K562 (cell line): Measurements from ENCODE around the gene BHLHE40. TPM values are rescaled to one million over a fixed set of nuclear protein-coding genes. Genes with fewer than 3 reads are reported as not detected.

Experiments
- ARID1B ChIP-seq: fragments of 450-650 bp; IDR thresholded peaks from 2 replicates; pipeline ENCODE4 v1.6.1; 2016; ENCODE audit warnings: antibody characterized with exemption, mild to moderate bottlenecking, inconsistent platforms
- CHD1 ChIP-seq: fragments of 200-600 bp; sonication (generic); IDR thresholded peaks from one replicate; pipeline ENCODE4 v1.6.1; 2012; ENCODE audit warnings: mild to moderate bottlenecking, moderate library complexity, low read length, inconsistent platforms
- CHD2 ChIP-seq: IDR thresholded peaks from 2 replicates; pipeline ENCODE4 v1.6.1; 2011; ENCODE audit warnings: low read depth, low read length
- DMBX1 ChIP-seq: fragments of 250-450 bp; sonication (Bioruptor Pico); IDR thresholded peaks from 2 replicates; pipeline ENCODE4 v1.8.0; 2022; ENCODE audit warnings: inconsistent platforms, mild to moderate bottlenecking, moderate library complexity, borderline replicate concordance
- ESRRA ChIP-seq: fragments of 450-650 bp; IDR thresholded peaks from 2 replicates; pipeline ENCODE4 v1.6.1; 2014; ENCODE audit warnings: low read depth, mild to moderate bottlenecking, moderate library complexity, borderline replicate concordance
- ID3 ChIP-seq, 2 experiments: fragments of 250-450 bp in 1 of 2; fragments of 450-650 bp in 1 of 2; sonication (Bioruptor Pico) in 1 of 2; IDR thresholded peaks; 2 replicates each; pipeline versions ENCODE4 v1.6.1 to v1.8.0; 2016 to 2021; ENCODE audit warnings: mild to moderate bottlenecking in 2 of 2, moderate library complexity in 2 of 2, missing compliant biosample characterization in 1 of 2, missing genetic modification characterization in 1 of 2
- MAZ ChIP-seq, 2 experiments: fragments of 450-650 bp in 1 of 2; sonication (generic) in 1 of 2; formaldehyde crosslinking; IDR thresholded peaks in 1 of 2; conservative IDR thresholded peaks in 1 of 2; 2 replicates each; pipeline versions ENCODE4 v1.4.0 to v1.5.0; 2020; ENCODE audit warnings: mild to moderate bottlenecking in 1 of 2, missing genetic modification reagents in 1 of 2
- MTA3 ChIP-seq: fragments of 450-650 bp; formaldehyde crosslinking; IDR thresholded peaks from 2 replicates; pipeline ENCODE4 v1.6.1; 2017; ENCODE audit warnings: mild to moderate bottlenecking, borderline replicate concordance
- OTX1 ChIP-seq: fragments of 450-650 bp; formaldehyde crosslinking; IDR thresholded peaks from 2 replicates; pipeline ENCODE4 v1.4.0; 2022; ENCODE audit warnings: mild to moderate bottlenecking
- POLR2AphosphoS2 ChIP-seq: IDR thresholded peaks from 2 replicates; pipeline ENCODE4 v1.6.1; 2012; ENCODE audit warnings: low read length, improper control_type of control experiment
- RBBP5 ChIP-seq: fragments of 200-600 bp; sonication (generic); IDR thresholded peaks from 2 replicates; pipeline ENCODE4 v1.6.1; 2012; ENCODE audit warnings: borderline replicate concordance, mild to moderate bottlenecking, low read length, control low read depth, inconsistent platforms; ENCODE audit not compliant: insufficient read depth, poor library complexity, severe bottlenecking
- RCOR1 ChIP-seq, 2 experiments: IDR thresholded peaks; 2 replicates each; pipeline ENCODE4 v1.6.1; 2012; ENCODE audit warnings: low read depth in 2 of 2, low read length in 2 of 2, borderline replicate concordance in 1 of 2, improper control_type of control experiment in 1 of 2
- SMAD1 ChIP-seq: fragments of 150-350 bp; IDR thresholded peaks from 2 replicates; pipeline ENCODE4 v1.6.1; 2014; ENCODE audit warnings: low read length, low read depth; ENCODE audit not compliant: partially characterized antibody
- SUPT5H ChIP-seq: fragments of 450-650 bp; IDR thresholded peaks from 2 replicates; pipeline ENCODE4 v1.6.1; 2016
- ZNF609 ChIP-seq: sonication (generic); formaldehyde crosslinking; IDR thresholded peaks from 2 replicates; pipeline ENCODE4 v1.8.1; 2023; ENCODE audit warnings: missing genetic modification reagents, mild to moderate bottlenecking, borderline replicate concordance
- ZNF780A ChIP-seq: fragments of 250-450 bp; sonication (Bioruptor Pico); IDR thresholded peaks from 2 replicates; pipeline ENCODE4 v1.5.0; 2021; ENCODE audit warnings: mild to moderate bottlenecking
- ZNF830 ChIP-seq: fragments of 250-450 bp; sonication (Bioruptor Pico); IDR thresholded peaks from 2 replicates; pipeline ENCODE4 v1.5.0; 2021; ENCODE audit warnings: mild to moderate bottlenecking
- polyA plus RNA-seq, 8 experiments: library from polyadenylated mRNA; depleted of rRNA in 4 of 8; stranded (reverse) in 5 of 8; unstranded in 3 of 8; fragments of >200 nt; fragmentation: Nextera tagmentation in 2 of 8; fragmentation: Illumina TruSeq in 1 of 8; extraction: Ambion mirVana in 2 of 8; extraction: Trizol in 1 of 8; gene quantifications; 2 replicates each; pipeline versions ENCODE4 v1.2.1 to v1.2.3, GENCODE V29; 2011 to 2014; ENCODE audit warnings: inconsistent platforms in 1 of 8, missing spikeins in 1 of 8
- total RNA-seq, 7 experiments: library from RNA; depleted of rRNA in 6 of 7; stranded (reverse); fragments of >200 nt in 6 of 7; fragmentation: Illumina TruSeq in 2 of 7; extraction: Trizol in 2 of 7; gene quantifications; 2 replicates each; pipeline versions ENCODE4 v1.2.1 to v1.2.3, GENCODE V29; 2011 to 2021; ENCODE audit warnings: low replicate concordance in 1 of 7
- TF ChIP-seq, protein P1 (sequence below), 2 experiments: fragments of 450-650 bp; IDR thresholded peaks; 2 replicates each; pipeline ENCODE4 v1.6.1; 2016
- TF ChIP-seq, protein P2 (sequence below): sonication (generic); formaldehyde crosslinking; IDR thresholded peaks from 2 replicates; pipeline ENCODE4 v1.9.0; 2022; ENCODE audit warnings: mild to moderate bottlenecking, missing genetic modification reagents

The BHLHE40 gene
- total and polyA plus RNA-seq, 9 of the 15 experiments (the other 6 are each of a cell fraction or from before 2014, with no cell fraction given): 12.0 to 83.9 (median 31.4) TPM

- TF ChIP-seq ZNF609 (CRISPR knock-in tag) (peak; percentile 86), CHD2 (no peak), ID3 (CRISPR knock-in tag; IDR thresholded peaks at IDR 0.05) (no peak), ID3 (tag; IDR thresholded peaks at IDR 0.05) (peak; percentile 36; the same call in 1 of the 2 replicates), SUPT5H (peak; percentile 89), RCOR1 (IDR thresholded peaks at IDR 0.05; ENCODE audit: borderline replicate concordance in 1 of 2, low read depth in 2 of 2, low read length in 2 of 2) (0 out of 4 replicates have a peak, but pooled peaks of 1 of the 2 experiments have one; percentile 7), SMAD1 (peak; percentile 46), ESRRA (0 out of 2 replicates have a peak, but pooled peaks have one; percentile 28), ZNF830 (CRISPR knock-in tag) (peak; percentile 93; the same call in 1 of the 2 replicates), CHD1 (peak; percentile 99), OTX1 (CRISPR knock-in tag) (peak; percentile 66; the same call in 1 of the 2 replicates), POLR2AphosphoS2 (0 out of 2 replicates have a peak, but pooled peaks have one; percentile 68), MTA3 (peak; percentile 78; the same call in 1 of the 2 replicates), ZNF780A (CRISPR knock-in tag) (0 out of 2 replicates have a peak, but pooled peaks have one; percentile 48), MAZ (CRISPR knock-in tag; conservative IDR thresholded peaks at IDR 0.05 in 1 of 2, IDR thresholded peaks at IDR 0.05 in 1 of 2) (peak in 1 of 2 experiments; percentile 79; a peak in 2 of 4 replicates), DMBX1 (CRISPR knock-in tag) (no peak), ARID1B (no peak), RBBP5 (peak; percentile 70)
- TF ChIP-seq, protein P1, sequence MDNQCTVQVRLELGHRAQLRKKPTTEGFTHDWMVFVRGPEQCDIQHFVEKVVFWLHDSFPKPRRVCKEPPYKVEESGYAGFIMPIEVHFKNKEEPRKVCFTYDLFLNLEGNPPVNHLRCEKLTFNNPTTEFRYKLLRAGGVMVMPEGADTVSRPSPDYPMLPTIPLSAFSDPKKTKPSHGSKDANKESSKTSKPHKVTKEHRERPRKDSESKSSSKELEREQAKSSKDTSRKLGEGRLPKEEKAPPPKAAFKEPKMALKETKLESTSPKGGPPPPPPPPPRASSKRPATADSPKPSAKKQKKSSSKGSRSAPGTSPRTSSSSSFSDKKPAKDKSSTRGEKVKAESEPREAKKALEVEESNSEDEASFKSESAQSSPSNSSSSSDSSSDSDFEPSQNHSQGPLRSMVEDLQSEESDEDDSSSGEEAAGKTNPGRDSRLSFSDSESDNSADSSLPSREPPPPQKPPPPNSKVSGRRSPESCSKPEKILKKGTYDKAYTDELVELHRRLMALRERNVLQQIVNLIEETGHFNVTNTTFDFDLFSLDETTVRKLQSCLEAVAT (IDR thresholded peaks at IDR 0.05): peak; percentile 96 to 97
- TF ChIP-seq, protein P2, sequence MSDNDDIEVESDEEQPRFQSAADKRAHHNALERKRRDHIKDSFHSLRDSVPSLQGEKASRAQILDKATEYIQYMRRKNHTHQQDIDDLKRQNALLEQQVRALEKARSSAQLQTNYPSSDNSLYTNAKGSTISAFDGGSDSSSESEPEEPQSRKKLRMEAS (CRISPR knock-in tag): peak; percentile 14; the same call in 1 of the 2 replicates
These were observed at the start of gene BHLHE40 (continued) for GRCh38 chr3:4979428-4980228.
